Gastroesophageal sphincter (tissue), 4 donors: ENCODE data around the gene RPS25. TPM values are rescaled to one million over a fixed set of nuclear protein-coding genes. Genes with fewer than 3 reads are reported as not detected.
"Not testable (repeated sequence)": the region's sequence is repeated elsewhere in the genome, so short reads cannot be mapped to it uniquely, and the experiment has no call there.

Experiments
- ATAC-seq: fragments of 150-250 bp; one replicate; pipeline ENCODE4 v1.9.1; 2016; ENCODE audit warnings: mild to moderate bottlenecking, moderate library complexity
- H3K27ac ChIP-seq, 4 donors: fragments of 200-600 bp; sonication (generic) in 3 of 4; 1 replicate in 3 of 4; 2 replicates in 1 of 4; pipeline ENCODE4 v1.5.1; 2016 to 2019
- H3K27me3 ChIP-seq: fragments of 200-600 bp; sonication (generic); one replicate; pipeline ENCODE4 v1.5.1; 2019
- H3K36me3 ChIP-seq, 2 donors: fragments of 200-600 bp; sonication (generic); one replicate each; pipeline ENCODE4 v1.5.1; 2019; ENCODE audit warnings: control low read depth in 1 of 2
- H3K4me1 ChIP-seq, 3 donors: fragments of 200-600 bp; sonication (generic); 1 replicate in 2 of 3; 2 replicates in 1 of 3; pipeline ENCODE4 v1.5.1; 2016 to 2019; ENCODE audit warnings: control low read depth in 2 of 3
- H3K4me3 ChIP-seq, 2 donors: fragments of 200-600 bp; sonication (generic); one replicate each; pipeline ENCODE4 v1.5.1; 2019; ENCODE audit warnings: mild to moderate bottlenecking in 1 of 2, moderate library complexity in 1 of 2
- H3K9me3 ChIP-seq, 3 donors: fragments of 200-600 bp; sonication (generic); one replicate each; pipeline ENCODE4 v1.5.1; 2017 to 2019; ENCODE audit warnings: control low read depth in 2 of 3
- CTCF ChIP-seq, 4 experiments: fragments of 200-600 bp in 2 of 4; fragments of 450-650 bp in 2 of 4; sonication (generic) in 1 of 4; IDR thresholded peaks; one replicate each; pipeline ENCODE4 v1.5.1; 2017 to 2019; ENCODE audit warnings: antibody characterized with exemption in 4 of 4, mild to moderate bottlenecking in 2 of 4, moderate library complexity in 2 of 4
- POLR2A ChIP-seq, 2 donors: fragments of 450-650 bp; IDR thresholded peaks; one replicate each; pipeline ENCODE4 v1.6.1; 2017; ENCODE audit warnings: antibody characterized with exemption in 2 of 2, mild to moderate bottlenecking in 2 of 2, moderate library complexity in 1 of 2
- POLR2AphosphoS5 ChIP-seq: sonication (generic); formaldehyde crosslinking; IDR thresholded peaks from one replicate; pipeline ENCODE4 v1.6.1; 2017; ENCODE audit warnings: antibody characterized with exemption
- WGBS, 2 donors: methylation state at CpG; one replicate each; pipeline ENCODE4 v1.1.5; 2018; ENCODE audit warnings: low coverage in 1 of 2; 5-methylcytosine and 5-hydroxymethylcytosine counted together
- small RNA-seq, 4 donors: library from RNA; depleted of rRNA; stranded (forward); fragments of <200 nt; gene quantifications; one replicate each; pipeline ENCODE3, GENCODE V24; 2016
- total RNA-seq, 4 donors: library from RNA; depleted of rRNA; stranded (reverse); fragments of >200 nt; gene quantifications; one replicate each; pipeline ENCODE4 v1.1.0, GENCODE V29; 2016

The RPS25 gene
- total RNA-seq, 4 donors from 2014 or later: 1,381 to 2,808 (median 2,000) TPM

- 18 to 80% methylated on average over 2 to 5 of the region's 33 CpGs for WGBS, 2 donors
- H3K27me3 ChIP-seq: peaks cover 30% of the 10 kb centered on the region
- no peak for ATAC-seq
- no peaks in the 10 kb centered on the region for H3K36me3 ChIP-seq
- H3K4me1 ChIP-seq: no peaks in the 10 kb centered on the region
- no peaks in the 10 kb centered on the region for H3K9me3 ChIP-seq
- no peak within 1 kb of the TSS for H3K27ac ChIP-seq
- no peak within 1 kb of the TSS for H3K4me3 ChIP-seq
- no peak for TF ChIP-seq CTCF (IDR thresholded peaks at IDR 0.05)
- TF ChIP-seq POLR2A (IDR thresholded peaks at IDR 0.05): no peak
- no peak for TF ChIP-seq POLR2AphosphoS5
Measured at GRCh38 chr11:118971646-118972045, 46.5 kb downstream of the RPS25 start, which contains the start of gene FOXR1. FOXR1 (plus strand) TSS chr11:118971761; CDS start chr11:118971932, 171 bp downstream.

- H3K36me3 ChIP-seq, H3K4me3 ChIP-seq, H3K27ac ChIP-seq, H3K4me1 ChIP-seq, ATAC-seq, H3K9me3 ChIP-seq: not testable (repeated sequence)
- WGBS, 2 donors: 97 to 100% methylated on average over 1 to 2 of the region's 2 CpGs
- H3K27me3 ChIP-seq: peaks cover 28% of the 10 kb centered on the region
Measured at GRCh38 chr11:118969508-118969907, 48.6 kb downstream of the RPS25 start.

Small RNAs within 50 kb of the gene (small RNA-seq; reads per million reads assigned to genes)
- gene AP003392.2 (0 reads per million in 4 donors), gene RF00017 (0 reads per million in 4 donors), gene RF00019 (0 reads per million in 4 donors)

Other genes starting within 250 kb of the RPS25 start
- gene DDX6, start 227.2 kb downstream of the RPS25 start, total RNA-seq: 100 to 1,000 TPM; 111 to 163 (median 116) TPM
- gene CXCR5, start 134.5 kb downstream of the RPS25 start, total RNA-seq: under 1 TPM in 1 of 4 donors, not detected in 3; 0.08 TPM
- gene BCL9L, start 92.4 kb downstream of the RPS25 start, total RNA-seq: 10 to 100 TPM; 24.6 to 66.2 (median 30.8) TPM
- not detected for gene UPK2, start 62.0 kb downstream of the RPS25 start, total RNA-seq
- not detected for gene FOXR1, start 46.6 kb downstream of the RPS25 start, total RNA-seq
- gene CENATAC, start 20.2 kb downstream of the RPS25 start, total RNA-seq: 10 to 100 TPM in 3 of 4 donors, 1 to 10 TPM in 1; 5.8 to 90.3 (median 40.0) TPM
- gene TRAPPC4, start 423 bp upstream of the RPS25 start, total RNA-seq: 10 to 100 TPM; 44.4 to 69.0 (median 52.1) TPM
- gene SLC37A4, start 12.5 kb upstream of the RPS25 start, total RNA-seq: 10 to 100 TPM; 10.1 to 11.6 (median 11.1) TPM
- 10 to 100 TPM; 37.8 to 63.0 (median 57.9) TPM for gene HYOU1, start 38.9 kb upstream of the RPS25 start, total RNA-seq
- gene VPS11, start 49.5 kb upstream of the RPS25 start, total RNA-seq: 10 to 100 TPM; 23.9 to 45.6 (median 35.8) TPM
- 10 to 100 TPM in 2 of 4 donors, 1 to 10 TPM in 2; 1.2 to 27.1 (median 9.8) TPM for gene HMBS, start 66.5 kb upstream of the RPS25 start, total RNA-seq
- gene DPAGT1, start 83.5 kb upstream of the RPS25 start, total RNA-seq: 10 to 100 TPM; 10.7 to 28.1 (median 21.4) TPM
- 10 to 100 TPM in 1 of 4 donors, 1 to 10 TPM in 3; 3.4 to 13.3 (median 8.3) TPM for gene C2CD2L, start 89.0 kb upstream of the RPS25 start, total RNA-seq
- gene HINFP, start 103.2 kb upstream of the RPS25 start, total RNA-seq: 10 to 100 TPM; 19.0 to 30.2 (median 23.3) TPM
- 1 to 10 TPM in 1 of 4 donors, under 1 TPM in 2, not detected in 1; 0.20 to 1.1 (median 0.40) TPM for gene ABCG4, start 130.7 kb upstream of the RPS25 start, total RNA-seq
- gene NLRX1, start 150.4 kb upstream of the RPS25 start, total RNA-seq: 10 to 100 TPM; 12.1 to 41.4 (median 17.7) TPM
- gene NHERF4, start 167.1 kb upstream of the RPS25 start, total RNA-seq: under 1 TPM in 1 of 4 donors, not detected in 3; 0.19 TPM
- gene CBL, start 188.0 kb upstream of the RPS25 start, total RNA-seq: 10 to 100 TPM; 20.2 to 29.2 (median 25.1) TPM